ENCODE data around the gene SNURF. TPM values are rescaled to one million over a fixed set of nuclear protein-coding genes. Genes with fewer than 3 reads are reported as not detected.
"Not testable (repeated sequence)": the region's sequence is repeated elsewhere in the genome, so short reads cannot be mapped to it uniquely, and the experiment has no call there.

Gene SNURF, protein sequence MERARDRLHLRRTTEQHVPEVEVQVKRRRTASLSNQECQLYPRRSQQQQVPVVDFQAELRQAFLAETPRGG
- total RNA-seq = 2.6 and 2.8 TPM in 2 replicates

GRCh38 chr15:24954783-24955530 lies at the start of gene SNURF, which contains the start of gene SNRPN:
Gene SNURF (plus strand): TSS chr15:24954987. CDS start chr15:24955049, 62 bp downstream.
Gene SNRPN (plus strand): TSS chr15:24954987. CDS start chr15:24974454, 19,467 bp downstream.
- no peak for DNase-seq (ENCODE audit: extremely low read depth, low read depth, low spot score)

- no peak for DNase-seq (ENCODE audit: extremely low read depth, low read depth, low spot score)
These were observed 38.3 kb upstream of the SNURF start for GRCh38 chr15:24916305-24917009.

DNA sequence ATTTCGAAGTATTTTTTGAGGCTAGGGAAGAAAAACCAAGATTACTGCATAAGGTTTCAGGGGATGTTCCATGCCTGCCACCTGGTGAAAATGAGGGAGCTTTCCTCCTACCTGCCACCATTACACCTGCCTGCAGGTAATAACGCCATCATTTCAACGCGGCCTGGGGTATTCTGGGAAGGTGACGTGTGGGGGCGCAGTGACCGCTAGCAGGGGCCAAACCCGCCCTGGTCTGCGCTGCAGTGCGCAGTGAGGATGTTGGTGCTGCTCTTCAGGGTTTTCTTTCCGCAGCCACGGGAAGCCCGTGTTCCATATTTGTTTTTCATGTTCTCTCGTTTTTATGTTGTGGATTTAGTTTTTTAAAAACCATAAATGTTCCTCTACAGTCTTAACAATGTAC lies 37.4 kb upstream of the SNURF start:
- no peak for DNase-seq (ENCODE audit: extremely low read depth, low read depth, low spot score)

DNA sequence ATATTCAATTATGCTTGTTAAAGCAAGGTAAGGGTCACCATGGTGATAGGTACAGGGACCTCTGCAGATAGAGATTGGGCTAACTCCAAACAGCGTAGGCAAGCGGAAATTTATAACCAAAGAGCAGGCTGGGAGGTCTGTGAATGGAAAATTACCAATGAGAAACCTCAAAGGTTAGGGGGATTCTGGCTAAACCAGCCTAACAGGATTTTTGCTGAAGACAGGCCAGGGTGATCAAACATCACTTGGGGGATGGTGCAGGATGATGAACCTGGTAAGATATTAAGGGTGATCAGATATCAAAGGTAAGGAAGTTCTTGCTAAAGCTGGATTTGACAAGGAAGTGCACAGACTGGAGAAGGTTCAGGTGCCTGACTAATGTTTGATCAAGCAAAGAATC lies 35.3 kb upstream of the SNURF start:
- no peak for DNase-seq (ENCODE audit: extremely low read depth, low read depth, low spot score)

DNA sequence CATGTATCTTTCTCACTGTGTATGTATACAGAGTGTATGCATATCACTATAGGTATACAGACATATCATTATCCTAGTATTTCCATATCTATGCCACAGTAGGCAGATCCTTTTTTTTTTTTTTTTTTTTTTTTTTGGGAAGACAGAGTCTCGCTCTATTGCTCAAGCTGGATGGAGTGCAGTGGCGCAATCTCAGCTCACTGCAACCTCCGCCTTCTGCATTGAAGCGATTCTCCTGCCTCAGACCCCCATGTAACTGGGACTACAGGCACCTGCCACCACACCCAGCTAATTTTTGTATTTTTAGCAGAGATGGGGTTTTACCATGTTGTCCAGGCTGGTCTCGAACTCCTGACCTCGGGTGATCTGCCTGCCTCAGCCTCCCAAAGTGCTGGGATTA lies 32.0 kb upstream of the SNURF start:
- DNase-seq (ENCODE audit: extremely low read depth, low read depth, low spot score) = not testable (repeated sequence)

DNA sequence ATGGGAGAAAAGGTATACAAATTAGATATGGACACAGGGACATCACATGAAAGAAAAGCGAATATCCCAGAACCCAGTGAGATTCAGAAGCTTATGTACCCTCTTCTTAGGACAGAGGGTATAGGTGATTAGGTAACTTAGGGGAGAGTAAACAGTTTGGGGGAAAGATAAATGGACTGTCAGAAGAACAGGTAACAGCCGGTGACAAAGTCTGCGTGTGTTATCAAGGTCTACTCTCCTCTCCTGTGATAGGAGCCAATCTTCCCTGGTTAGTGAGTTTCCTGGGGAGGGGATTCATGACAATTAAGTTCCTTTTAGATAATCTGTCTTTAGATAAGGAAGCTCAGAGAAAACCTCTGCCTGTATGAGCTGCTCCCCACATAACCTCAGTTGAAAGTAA lies 30.6 kb upstream of the SNURF start:
- DNase-seq (ENCODE audit: extremely low read depth, low read depth, low spot score) = no peak

DNA sequence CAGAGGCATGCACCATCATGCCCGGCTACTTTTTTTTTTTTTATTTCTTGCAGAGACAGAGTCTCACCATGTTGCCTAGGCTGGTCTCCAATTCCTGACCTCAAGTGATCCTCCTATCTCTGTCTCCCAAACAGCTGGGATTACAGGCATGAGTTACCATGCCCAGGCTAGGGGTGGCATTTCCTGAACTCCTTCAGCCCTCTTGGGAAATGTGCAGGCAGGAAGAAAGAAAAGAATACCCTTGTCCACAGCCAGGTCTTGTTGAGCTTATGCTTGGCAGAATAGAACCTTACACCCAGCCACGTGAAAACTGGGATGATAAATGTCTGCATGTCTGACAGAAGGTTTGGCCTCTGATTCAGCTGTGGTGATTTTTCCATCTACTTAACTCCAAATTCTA lies 30.2 kb upstream of the SNURF start:
- DNase-seq (ENCODE audit: extremely low read depth, low read depth, low spot score) = no peak

GRCh38 chr15:24931874-24932732 lies 22.7 kb upstream of the SNURF start:
- not testable (repeated sequence) for DNase-seq (ENCODE audit: extremely low read depth, low read depth, low spot score)

GRCh38 chr15:24933716-24934115 lies 21.1 kb upstream of the SNURF start:
- DNase-seq (ENCODE audit: extremely low read depth, low read depth, low spot score) = no peak

- DNase-seq (ENCODE audit: extremely low read depth, low read depth, low spot score) = not testable (repeated sequence)
These were observed 16.6 kb upstream of the SNURF start for GRCh38 chr15:24938224-24938623.

- DNase-seq (ENCODE audit: extremely low read depth, low read depth, low spot score) = no peak
These were observed 14.6 kb upstream of the SNURF start for GRCh38 chr15:24940236-24940635.

DNA sequence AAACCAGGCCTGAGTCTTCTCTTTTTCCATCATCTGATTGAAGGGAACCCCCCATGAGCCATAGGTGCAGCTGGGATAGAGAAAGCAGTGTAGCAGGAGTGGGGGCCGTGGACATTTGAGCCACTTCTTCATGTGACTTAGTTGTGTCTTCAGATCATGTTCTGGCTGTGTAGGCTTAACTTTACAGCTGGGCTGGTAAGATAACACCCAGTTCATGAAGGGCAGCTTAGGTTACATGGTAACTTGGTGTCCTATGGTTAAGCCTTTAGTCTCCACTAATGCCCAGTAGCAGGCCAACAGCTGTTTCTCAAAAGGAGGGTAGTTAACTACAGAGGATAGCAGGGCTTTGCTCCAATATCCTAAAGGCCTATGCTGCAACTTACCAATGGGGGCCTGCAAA lies 11.4 kb upstream of the SNURF start:
- no peak for DNase-seq (ENCODE audit: extremely low read depth, low read depth, low spot score)

DNA sequence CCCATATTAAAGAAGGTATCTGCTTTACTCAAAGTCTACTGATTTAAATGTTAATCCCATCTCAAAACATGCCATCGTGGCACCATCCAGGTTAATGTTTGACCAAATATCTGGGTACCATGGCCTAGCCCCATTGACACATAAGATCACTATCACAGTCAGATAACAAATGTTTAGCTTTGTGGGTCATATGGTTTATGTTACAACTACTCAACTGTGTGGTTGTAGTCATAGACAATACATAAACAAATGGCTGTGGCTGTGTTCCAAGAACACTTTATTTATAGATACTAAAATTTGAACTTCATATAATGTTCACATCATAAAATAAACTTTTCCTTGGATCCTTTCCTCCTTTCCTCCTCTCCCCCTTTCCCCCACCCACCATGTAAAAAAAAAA lies 9.8 kb upstream of the SNURF start:
- DNase-seq (ENCODE audit: extremely low read depth, low read depth, low spot score) = no peak

DNA sequence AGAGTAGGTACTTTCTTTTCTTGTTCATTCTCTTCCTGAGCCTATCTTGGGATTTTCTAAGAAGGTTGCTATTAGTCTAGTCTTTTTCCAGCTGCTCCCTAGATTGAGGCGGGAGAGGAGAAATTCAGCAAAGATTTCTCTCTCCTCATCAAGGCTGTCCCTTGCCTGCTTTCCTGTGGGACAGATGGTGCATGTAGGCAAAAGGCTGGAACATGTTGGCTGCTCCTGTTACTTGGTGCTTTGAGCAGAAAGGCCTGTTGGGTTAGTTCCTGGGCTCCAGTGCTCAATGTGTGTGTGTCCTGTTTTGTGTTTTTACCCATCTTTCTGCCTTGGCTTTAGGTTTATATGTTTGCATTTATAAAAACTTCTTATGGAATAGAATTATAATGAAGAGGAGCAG lies 9.1 kb upstream of the SNURF start:
- DNase-seq (ENCODE audit: extremely low read depth, low read depth, low spot score) = no peak

DNA sequence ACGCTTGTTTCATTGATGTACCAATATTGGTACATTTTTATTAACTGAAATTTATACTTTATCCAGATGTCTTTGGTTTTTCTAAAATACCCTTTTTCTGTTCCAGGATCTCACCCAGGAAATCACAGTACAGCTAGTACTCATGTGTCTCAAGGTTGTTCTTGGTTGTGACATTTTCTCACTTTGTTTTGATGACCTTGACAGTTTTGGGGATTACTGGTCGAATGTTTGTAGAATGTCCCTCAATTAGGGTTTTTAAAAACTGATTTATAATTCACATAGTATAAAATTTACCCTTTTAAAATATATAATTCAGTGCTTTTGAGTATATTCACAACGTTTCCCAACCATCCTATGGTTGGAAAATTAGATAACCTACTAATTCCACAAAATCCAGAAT lies 6.3 kb upstream of the SNURF start:
- no peak for DNase-seq (ENCODE audit: extremely low read depth, low read depth, low spot score)

DNA sequence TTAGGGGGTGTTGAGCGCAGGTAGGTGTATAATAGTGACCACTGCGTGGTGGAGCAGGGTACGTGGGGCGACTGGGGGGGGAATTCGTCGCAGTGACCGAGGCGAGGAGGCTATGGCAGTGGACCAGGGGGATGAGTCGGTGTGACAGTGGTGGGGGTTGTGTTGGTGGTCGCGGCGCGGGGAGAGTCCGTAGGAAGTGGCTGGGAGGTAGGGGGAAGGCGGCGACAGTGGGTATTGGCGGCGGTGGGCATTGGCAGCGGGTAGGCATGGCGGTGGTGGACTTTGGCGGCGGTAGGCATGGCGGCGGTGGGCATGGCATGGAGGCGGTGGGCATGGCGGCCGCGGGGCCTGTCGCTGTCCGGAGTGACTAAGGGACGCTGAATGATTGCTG lies 739 bp downstream of the SNURF start:
- DNase-seq (ENCODE audit: extremely low read depth, low read depth, low spot score) = no peak

GRCh38 chr15:24956111-24956838 lies 1.5 kb downstream of the SNURF start:
- DNase-seq (ENCODE audit: extremely low read depth, low read depth, low spot score) = no peak

DNA sequence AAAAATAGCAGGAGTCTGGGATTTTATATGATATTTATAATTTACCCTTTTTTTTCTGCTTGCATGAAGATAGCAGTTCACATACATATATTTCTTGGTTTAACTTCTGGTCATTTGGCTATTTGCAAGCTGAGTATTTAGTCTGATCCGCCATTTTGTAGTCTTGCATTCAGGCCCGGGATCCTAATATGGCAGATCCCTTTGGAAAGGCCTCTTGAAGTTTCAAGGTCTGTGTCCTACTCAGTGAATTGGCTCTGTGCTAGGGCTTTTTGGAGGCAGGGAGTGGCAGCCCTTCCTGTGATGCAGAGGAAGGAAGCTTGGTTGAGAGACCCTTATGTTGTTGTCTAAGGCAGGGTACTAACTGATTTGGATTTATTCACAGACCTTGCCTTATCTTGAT lies 2.9 kb downstream of the SNURF start:
- no peak for DNase-seq (ENCODE audit: extremely low read depth, low read depth, low spot score)

DNA sequence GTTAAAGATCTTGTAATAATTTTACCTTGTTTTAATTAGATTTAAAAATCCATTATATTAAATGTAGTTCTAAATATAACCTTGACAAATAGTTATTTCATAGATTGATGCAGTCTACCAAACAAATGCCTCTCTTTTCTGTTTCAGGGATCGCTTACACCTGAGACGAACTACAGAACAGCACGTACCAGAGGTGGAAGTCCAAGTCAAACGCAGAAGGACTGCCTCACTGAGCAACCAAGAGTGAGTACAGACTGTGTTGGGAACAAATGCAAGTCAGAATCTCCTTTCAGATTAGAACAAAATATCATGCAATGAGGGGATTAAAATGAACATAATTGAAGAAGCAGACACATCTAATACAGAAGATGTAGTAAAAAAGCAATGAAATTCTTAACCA lies 7.2 kb downstream of the SNURF start:
- no peak for DNase-seq (ENCODE audit: extremely low read depth, low read depth, low spot score)

- no peak for DNase-seq (ENCODE audit: extremely low read depth, low read depth, low spot score)
These were observed 8.1 kb downstream of the SNURF start for GRCh38 chr15:24962880-24963279.
